T-helper 2 cell treated with Interferon-gamma antibody and Interleukin-4, amounts not matched to agents 100 ng/mL and 5 ng/mL, for 36 hours (primary cell): ENCODE measurements around the gene DISP2. TPM values are rescaled to one million over a fixed set of nuclear protein-coding genes. Genes with fewer than 3 reads are reported as not detected.

Source experiments
- intact Hi-C: fragments of 100-400 bp; cut with micrococcal nuclease; formaldehyde crosslinking; loops from one replicate; pipeline ENCODE4 v1.15.1; 2023
- total RNA-seq: library from RNA; stranded (reverse); gene quantifications from 2 replicates; pipeline ENCODE4 v1.2.3, GENCODE V29; 2022

The DISP2 gene
- 0.32 and 0.52 TPM in 2 replicates for total RNA-seq

GRCh38 chr15:40357723-40358470 lies at the start of gene DISP2:
DISP2 (plus strand) TSS chr15:40358219; CDS start chr15:40358322, 103 bp downstream.
- intact Hi-C loops: loop anchor here (1.0 kb wide), 1 partner anchor 10 kb away; no protein-coding TSS in a partner anchor

DNA sequence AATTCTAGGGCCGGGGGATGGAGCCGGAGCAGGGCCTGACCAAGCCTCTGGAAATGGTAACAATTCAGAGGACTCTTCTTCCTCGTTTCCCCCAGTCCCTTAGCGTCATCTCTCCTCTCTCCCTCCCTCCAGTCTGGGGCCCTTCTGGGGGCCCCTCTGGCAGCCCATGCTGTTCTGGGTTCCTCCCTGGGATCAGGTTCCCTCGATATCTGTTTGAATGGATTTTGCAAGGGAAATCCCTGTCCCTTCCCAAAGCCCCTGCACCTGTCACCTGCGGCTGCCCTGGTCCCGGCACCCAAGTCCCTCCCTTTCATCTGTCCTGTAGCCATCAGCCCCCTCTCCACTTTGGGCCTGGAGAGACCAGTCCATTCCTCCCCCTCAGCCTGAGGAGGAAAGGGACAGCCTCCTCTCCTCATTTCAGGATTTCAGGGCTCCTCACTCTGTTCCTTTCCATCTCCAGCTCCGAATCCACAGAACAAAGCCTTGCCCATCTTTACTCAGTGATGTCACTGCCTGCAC lies 48.6 kb upstream of the DISP2 start:
- intact Hi-C loops: no loop called here

GRCh38 chr15:40310001-40310959 lies 47.7 kb upstream of the DISP2 start:
- intact Hi-C loops: loop anchor here (1.0 kb wide), 1 partner anchor 31 kb away; no protein-coding TSS in a partner anchor

GRCh38 chr15:40310993-40311392 lies 47.0 kb upstream of the DISP2 start:
- intact Hi-C loops: loop anchor here (1.0 kb wide), 1 partner anchor 32 kb away; no protein-coding TSS in a partner anchor

GRCh38 chr15:40312370-40313158 lies 45.5 kb upstream of the DISP2 start:
- intact Hi-C loops: no loop called here

DNA sequence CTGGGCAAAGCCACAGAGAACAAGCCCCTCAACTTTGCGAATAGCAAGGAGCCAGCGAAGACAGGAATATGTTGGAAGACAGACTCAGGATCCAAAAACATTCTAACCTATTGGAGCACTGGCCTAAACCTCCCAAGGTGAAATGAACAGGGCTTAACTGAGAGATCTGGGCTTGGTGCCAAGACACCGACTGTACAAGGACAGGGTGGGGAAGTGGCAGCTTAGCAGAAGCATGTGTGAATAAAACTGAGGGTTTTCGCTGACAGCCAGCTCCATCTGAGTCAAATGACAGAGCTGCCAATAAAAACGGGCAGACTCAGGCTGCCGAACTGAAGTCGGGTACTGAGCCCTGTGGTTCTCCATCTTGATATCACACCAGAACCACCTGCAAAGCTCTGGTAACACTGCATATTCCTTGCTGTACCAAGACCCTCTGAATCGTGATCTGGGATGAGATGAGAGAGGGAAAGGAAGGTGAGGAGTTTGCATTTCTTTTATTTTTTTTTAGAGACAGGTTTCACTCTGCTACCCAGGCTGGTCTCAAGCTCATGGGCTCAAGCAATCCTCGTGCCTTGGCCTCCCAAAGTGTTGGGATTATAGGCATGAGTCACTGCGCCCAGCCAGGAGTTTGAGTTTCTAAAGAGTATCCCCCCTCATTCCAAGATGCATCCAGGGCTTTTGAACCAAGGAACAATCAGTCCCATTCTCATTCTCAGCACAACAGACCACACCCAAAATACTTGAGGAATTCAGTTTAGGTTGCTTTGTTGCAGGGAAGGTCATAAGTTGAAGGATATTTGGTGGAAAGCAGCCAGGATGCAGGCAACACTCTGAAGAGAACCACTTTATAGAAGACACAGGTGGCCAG lies 44.3 kb upstream of the DISP2 start:
- intact Hi-C loops: no loop called here

DNA sequence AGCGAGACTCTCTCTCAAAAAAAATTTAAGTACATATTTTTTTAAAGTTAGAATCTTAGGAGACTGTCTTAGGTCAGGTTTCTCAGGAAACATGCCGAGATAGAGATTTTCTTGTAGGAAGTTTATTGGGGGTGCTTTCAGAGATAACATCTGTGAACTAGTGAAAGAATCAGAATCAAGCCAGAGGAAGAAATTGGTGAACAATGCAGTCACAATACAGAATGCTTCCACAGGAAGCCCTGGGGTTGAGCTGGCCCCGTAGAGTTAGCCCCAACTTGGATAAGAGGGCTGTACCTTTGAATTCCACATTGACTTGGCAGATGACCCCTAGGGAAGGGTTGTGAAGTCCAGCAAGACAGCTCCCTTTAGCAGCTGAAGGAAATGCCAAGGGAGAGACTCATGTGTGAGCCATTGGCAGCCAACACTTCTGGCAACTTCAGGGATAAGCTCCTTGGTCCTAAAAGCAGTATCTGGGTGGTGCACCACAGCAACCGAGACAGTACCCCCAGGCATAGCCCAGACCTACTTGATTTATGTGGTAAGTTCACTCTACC lies 43.2 kb upstream of the DISP2 start:
- intact Hi-C loops: no loop called here

DNA sequence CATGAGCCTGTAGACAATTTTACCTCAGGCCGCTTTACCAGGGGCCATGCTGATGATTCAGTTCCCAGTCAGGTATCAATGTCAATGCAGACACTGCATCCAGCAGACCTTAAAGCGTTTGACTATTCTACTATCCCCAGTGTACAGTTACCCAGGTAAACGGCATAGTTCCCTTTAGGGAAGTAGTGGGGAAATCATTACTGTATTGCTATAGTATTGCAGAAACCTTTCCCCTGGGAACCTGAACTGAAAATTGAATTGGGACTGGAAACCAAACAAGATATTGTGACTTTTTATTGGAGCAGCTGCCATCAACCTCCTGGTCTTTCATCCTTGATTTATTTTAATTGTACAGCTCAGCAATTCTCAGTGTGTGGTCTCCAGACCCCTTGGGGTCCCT lies 41.1 kb upstream of the DISP2 start:
- intact Hi-C loops: no loop called here

DNA sequence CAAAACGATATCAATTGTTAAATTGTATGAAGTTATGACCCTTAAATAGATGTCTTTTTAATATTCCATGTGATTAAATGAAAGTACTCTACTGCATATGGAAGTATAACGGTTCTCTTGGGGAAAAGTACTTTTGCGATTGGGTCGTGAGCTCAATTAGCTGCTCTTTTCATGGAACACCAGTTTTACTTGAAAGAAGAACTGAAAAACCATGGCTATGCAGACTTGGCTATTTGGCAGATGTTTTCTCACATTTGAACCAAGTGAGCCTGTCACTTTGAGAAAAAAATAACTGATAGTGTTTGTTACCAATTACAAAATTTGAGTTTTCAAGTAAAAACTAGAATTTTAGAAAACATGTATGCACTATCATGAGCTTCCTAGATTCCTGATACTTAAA lies 40.4 kb upstream of the DISP2 start:
- intact Hi-C loops: no loop called here

DNA sequence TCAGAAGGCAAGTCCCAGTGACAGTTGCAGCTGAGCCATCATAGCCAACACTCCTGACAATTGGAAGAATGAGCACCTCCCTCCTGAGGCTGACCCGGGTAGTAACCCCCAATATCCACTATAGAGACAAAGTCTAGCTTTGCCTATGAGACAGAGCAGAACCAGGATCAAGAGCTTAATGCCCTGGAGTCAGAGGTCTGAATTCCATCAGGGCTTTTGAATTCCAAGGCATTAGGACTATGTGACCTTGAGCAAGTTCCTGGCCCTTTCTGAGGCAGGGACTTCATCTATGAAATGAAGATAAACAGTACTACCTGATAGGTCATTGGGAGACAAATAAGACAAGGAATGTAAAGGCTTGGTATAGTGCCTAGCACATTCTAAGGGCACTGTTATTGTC lies 37.6 kb upstream of the DISP2 start:
- intact Hi-C loops: loop anchor here (10.0 kb wide), 1 partner anchor 914 kb away; the partner anchor contains the start of genes CHP1 and EXD1

DNA sequence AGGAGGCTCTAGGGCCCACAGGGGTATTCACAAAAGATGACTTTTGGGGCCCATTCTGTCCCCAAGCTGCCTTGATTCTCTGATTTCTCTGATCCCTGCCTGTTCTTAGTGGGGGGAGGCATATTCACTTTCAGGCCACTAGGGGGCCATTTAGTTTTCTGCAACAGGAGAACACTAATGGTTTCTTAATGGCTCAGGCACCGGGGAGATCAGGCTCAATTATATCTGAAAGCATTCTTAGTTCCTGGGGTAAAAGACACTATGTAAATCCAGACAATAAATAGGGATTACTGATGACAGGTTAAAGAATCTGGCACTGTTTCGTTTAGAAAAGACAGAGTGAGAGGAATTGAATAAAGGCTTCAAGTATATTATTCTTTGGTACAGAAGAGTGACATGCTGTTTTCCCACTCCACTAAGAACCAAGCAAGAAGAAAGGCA lies 37.1 kb upstream of the DISP2 start:
- intact Hi-C loops: loop anchor here (1.0 to 10.0 kb wide), 2 partner anchors 17 to 914 kb away; partner anchors contain the start of genes CHP1 and EXD1

GRCh38 chr15:40322531-40323238 lies 35.3 kb upstream of the DISP2 start:
- intact Hi-C loops: loop anchor here (1.0 to 10.0 kb wide), 2 partner anchors 15 to 912 kb away; partner anchors contain the start of genes CHP1, EXD1 and PLCB2

DNA sequence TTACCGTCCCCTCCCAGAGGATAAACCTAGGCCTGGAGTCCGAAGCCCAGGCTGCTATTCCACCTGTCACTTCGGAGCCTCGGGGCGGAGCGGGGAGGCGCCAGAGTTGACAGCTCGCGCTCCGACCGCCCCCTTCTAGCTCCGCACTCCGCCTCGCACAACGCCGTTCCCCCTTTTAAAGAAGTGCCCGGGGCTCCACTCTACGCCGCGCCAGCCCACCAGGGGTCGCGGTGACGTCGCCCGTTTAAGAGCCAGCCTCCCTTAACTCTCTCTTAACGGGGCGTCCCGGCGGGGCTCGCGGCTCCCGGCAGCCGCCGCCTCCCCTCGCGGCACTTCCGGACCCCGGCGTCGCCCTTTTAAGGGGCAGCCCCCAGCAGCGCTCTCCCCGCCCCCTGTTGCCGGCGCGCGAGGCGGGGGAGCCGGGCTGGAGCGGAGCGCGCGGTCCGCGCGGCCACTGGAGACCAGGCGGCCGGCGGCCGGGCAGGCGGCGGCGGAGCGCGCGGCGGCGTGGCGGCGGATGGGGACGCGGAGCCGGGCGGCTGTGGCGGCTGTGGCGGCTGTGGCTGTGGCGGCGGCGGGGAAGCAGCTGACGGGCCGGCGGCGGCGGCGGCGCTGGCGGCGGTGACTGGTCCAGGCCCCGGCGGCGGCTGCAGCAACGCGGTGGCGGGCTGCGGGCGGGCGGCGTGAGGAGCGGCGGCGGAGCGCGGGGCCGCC lies 34.6 kb upstream of the DISP2 start, which contains the start of gene INAFM2:
Gene INAFM2 (plus strand): TSS at position 454 of the 714 bp plus-strand sequence. CDS start 364 bp downstream, outside the sequence.
- intact Hi-C loops: loop anchor here (1.0 to 10.0 kb wide), 2 partner anchors 16 to 911 kb away; partner anchors contain the start of genes CHP1, EXD1 and PLCB2

GRCh38 chr15:40323953-40324937 lies 33.8 kb upstream of the DISP2 start:
- intact Hi-C loops: loop anchor here (1.0 to 10.0 kb wide), 2 partner anchors 17 to 911 kb away; partner anchors contain the start of genes CHP1, EXD1 and PLCB2

DNA sequence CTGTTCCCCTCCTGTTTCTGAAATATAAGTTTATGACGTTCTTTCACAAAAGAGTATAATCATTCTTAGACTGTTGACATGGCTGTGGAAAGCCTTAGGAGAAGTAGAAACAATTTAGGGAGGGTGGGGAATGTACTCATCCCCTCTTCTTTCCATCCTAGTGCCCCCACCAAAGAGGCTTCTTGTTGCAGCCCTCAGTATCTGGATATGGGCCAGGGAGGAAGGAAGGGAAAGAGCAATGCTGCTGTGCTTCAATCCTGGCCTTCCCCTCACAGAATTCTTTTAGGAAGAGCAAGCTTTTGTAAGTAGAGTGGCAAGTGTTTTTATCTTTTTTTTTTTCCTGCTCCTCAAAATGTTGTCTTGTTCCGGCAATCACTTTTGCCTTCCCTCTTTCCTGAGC lies 32.8 kb upstream of the DISP2 start:
- intact Hi-C loops: loop anchor here (10.0 kb wide), 1 partner anchor 910 kb away; the partner anchor contains the start of genes CHP1 and EXD1

- intact Hi-C loops: loop anchor here (10.0 kb wide), 1 partner anchor 909 kb away; the partner anchor contains the start of genes CHP1 and EXD1
Observed at GRCh38 chr15:40325700-40326099, 32.3 kb upstream of the DISP2 start.
